ENCODE results near the gene FRMD8. TPM values are rescaled to one million over a fixed set of nuclear protein-coding genes. Genes with fewer than 3 reads are reported as not detected.

The FRMD8 gene
- total and polyA plus RNA-seq, 2 of the 8 experiments (the other 6 are each of a cell fraction or from before 2014, with no cell fraction given): 15.0 to 19.2 TPM

DNA sequence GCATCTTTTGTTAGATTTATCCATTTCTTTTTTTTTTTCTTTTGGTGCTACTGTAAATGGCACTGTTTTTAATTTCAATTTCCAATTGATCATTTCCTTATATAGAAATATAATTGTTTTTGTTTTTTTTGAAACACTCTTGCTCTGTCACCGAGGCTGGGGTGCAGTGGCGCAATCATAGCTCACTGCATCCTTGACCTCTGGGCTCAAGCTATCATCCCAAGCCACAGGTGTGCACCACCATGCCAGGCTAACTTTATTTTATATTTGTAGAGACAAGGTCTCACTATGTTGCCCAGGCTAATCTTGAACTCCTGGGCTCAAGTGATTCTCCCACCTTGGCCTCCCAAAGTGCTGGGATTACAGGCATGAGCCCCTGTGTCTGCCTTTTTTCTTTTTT lies 16.4 kb downstream of the FRMD8 start (continued):
- TF ChIP-seq BCL11A (IDR thresholded peaks at IDR 0.05; ENCODE audit: low read depth in 2 of 2, low read length in 2 of 2) (no peak), SRF (IDR thresholded peaks at IDR 0.05; ENCODE audit: low read depth, low read length) (no peak), SAP30 (IDR thresholded peaks at IDR 0.05; ENCODE audit: insufficient read depth, insufficient replicate concordance, low read length) (no peak), NRF1 (IDR thresholded peaks at IDR 0.05; ENCODE audit: low read depth, low read length) (no peak)

All from H1 (cell line).